Renal cortex interstitium (tissue), 11 donors: ENCODE measurements around the gene TNFRSF6B. TPM values are rescaled to one million over a fixed set of nuclear protein-coding genes. Genes with fewer than 3 reads are reported as not detected.

Source experiments
- DNase-seq, 11 donors: peaks; one replicate each; pipeline ENCODE4 v3.0.0-alpha.2; 2013; ENCODE audit warnings: low read depth in 9 of 11, low spot score in 4 of 11; ENCODE audit errors: extremely low read depth in 1 of 11
- polyA plus RNA-seq, 3 donors: library from polyadenylated mRNA; unstranded; fragments of 120-200 nt; gene quantifications; one replicate each; pipeline ENCODE4 v1.2.1, GENCODE V29; 2013; ENCODE audit not compliant: insufficient read length in 3 of 3

TNFRSF6B gene
- polyA plus RNA-seq, 3 donors: 0.79 to 2.2 (median 2.0) TPM

DNA sequence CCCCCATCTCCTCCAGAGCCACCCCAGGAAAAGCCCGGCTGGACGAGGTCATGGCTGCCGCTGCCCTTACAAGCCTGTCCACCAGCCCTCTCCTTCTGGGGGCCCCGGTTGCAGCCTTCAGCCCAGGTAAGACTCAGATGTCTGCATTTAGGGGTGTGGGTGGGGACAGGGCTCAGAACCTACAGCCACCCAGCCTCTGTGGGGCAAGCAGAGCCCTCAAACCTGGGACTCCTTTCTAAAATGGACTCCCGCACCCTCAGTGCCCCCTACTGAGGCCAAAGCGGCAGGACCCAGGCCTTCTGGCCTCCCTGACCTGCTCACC lies 44.9 kb downstream of the TNFRSF6B start:
- DNase-seq: no peak

DNA sequence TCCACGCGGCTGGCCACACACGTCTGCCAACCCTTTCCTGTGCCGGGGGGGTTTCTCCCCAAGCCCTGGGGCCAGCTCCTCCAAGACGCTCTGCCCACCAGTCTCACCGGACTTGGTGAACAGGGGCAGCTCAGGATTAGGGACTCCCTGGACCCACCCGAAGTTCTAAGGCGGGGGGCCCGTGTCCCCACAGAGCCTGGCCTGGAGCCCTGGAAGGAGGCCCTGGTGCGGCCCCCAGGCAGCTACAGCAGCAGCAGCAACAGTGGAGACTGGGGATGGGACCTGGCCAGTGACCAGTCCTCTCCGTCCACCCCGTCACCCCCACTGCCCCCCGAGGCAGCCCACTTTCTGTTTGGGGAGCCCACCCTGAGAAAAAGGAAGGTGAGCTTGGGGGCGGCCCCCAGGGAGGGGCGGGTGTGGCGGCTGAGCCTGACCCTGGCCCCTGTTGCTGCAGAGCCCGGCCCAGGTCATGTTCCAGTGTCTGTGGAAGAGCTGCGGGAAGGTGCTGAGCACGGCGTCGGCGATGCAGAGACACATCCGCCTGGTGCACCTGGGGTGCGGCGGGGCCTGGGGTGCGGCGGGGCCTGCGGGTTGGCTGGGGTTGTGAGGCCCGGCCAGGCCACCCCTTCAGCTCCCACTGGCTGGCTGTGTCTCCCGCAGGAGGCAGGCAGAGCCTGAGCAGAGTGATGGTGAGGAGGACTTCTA lies 45.4 kb downstream of the TNFRSF6B start:
- DNase-seq: no peak

DNA sequence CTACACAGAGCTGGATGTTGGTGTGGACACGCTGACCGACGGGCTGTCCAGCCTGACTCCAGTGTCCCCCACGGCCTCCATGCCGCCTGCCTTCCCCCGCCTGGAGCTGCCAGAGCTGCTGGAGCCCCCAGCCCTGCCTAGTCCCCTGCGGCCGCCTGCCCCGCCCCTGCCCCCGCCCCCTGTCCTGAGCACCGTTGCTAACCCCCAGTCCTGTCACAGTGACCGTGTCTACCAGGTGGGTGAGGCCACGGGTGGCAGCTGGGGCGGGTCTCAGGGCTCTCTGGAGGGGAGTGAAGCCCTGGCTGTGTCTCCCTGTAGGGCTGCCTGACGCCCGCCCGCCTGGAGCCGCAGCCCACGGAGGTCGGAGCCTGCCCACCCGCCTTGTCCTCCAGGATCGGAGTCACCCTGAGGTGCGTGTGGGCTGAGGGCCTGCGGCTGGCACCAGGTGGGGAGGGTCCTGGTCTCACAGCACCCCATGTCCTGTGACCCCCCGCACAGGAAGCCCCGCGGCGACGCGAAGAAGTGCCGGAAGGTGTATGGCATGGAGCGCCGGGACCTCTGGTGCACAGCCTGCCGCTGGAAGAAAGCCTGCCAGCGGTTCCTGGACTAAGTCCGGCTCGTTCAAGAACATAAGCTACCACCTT lies 46.1 kb downstream of the TNFRSF6B start:
- no peak for DNase-seq

DNA sequence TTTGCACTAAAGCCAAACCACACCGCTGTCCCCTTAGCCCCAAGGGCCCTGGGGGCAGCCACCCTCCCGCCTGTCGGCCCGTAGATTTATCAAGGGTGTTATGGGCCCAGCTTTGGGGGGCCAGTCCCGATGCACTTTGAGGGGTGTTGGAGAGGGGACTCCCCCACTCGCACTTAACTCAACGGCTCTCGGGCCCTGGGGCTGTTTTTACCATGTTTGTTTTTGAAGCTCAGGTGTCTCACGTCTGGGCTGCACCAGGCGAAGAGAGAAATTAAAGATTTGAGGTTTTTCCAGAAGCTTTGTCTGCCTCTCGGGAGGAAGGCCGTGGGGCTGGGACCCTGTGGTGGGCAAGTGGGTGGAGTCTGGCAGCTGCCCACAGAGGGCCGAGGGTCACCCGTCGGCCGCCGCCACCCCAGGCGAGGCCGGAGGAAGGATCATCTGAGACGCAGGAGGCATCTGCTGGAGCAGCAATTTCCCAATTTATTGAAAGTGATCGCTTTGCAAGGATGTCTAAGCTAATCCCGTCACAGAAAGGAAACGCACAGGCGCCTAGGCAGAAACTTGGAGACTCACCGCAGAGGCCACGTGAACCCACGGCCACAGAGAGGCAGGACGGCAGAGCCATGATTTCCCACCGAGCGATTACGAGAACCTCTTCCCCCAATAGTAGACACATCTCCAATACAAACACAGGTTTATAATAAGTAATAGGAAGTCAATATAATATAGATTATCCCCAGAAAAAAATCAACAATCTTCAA lies 46.9 kb downstream of the TNFRSF6B start:
- no peak for DNase-seq

DNA sequence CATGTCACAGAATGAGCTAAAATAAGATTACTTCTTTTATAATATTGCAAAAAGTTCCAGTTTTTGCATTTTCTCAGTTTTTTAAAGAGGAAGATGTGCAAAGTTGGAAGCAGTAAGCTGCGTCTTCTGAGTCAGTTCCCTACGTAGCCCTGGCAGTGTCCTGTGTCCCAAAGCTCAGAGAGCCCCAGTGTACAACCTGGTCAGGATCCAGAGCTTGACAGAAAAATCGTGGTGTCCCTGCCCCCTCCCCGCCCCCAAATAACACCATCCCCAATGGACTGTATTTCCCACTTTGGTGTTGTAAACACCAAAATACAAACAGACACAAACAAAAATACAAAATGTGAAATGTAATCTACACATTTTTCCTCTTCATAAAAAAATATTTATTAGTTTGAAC lies 47.7 kb downstream of the TNFRSF6B start:
- no peak for DNase-seq

DNA sequence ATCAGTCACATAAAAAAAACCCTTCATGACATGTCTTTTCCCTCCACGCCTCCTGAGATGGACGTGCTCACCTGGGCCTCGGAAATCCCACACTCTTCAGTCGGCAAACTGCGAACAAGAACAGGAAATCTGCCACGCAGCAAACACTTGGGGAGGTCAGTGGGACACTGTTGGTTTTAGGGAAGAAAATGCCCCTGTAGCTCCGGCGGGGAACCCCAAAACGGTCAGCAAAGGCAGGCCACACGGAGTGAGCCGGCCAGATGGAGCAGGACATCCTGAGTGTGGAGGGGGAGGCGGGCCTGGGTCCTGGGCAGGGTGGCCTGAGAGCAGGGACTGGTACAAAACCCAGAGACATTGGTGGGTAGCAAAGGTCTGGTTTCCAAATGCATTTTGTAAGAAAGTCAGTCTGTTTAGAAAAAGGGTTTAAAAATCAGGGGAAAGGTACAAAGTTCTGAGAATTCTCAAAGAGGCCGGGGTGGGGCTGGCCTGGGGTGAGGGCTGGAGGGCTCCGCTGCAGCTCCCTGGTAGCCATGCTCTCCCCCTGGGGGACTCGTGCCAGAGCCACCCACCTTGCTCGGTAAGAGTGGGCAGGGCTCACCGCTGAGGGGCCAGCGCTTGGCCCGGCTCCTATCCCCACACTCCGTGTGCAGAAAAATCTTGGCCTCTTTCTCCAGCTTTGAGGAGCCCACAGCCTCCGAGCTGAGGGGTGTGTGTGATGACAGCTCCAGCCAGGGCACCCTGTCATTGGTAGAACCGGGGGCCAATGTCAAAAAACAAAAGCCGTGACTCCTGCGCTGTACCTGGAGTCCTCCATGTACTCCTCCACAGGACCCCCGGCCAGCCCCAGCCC lies 48.3 kb downstream of the TNFRSF6B start:
- no peak for DNase-seq

DNA sequence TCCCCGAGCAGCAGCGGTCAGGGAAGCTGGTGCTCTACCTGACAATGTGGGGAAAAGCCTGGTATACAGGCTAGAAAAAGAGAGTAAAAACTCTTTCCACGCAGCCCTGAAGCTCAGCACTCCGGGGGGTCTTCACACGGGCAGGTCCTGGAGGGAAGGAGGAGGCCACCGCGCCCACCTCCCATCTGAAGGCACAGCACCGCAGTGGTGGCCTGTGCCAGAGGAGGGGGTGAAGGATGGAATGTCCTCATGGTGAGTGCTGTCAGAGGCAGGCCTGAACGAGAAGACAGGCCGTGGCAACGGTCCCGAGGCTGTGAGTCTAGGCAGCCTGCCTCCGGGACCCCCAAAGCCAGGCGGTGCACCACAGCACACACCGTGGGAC lies 49.0 kb downstream of the TNFRSF6B start:
- DNase-seq: no peak

DNA sequence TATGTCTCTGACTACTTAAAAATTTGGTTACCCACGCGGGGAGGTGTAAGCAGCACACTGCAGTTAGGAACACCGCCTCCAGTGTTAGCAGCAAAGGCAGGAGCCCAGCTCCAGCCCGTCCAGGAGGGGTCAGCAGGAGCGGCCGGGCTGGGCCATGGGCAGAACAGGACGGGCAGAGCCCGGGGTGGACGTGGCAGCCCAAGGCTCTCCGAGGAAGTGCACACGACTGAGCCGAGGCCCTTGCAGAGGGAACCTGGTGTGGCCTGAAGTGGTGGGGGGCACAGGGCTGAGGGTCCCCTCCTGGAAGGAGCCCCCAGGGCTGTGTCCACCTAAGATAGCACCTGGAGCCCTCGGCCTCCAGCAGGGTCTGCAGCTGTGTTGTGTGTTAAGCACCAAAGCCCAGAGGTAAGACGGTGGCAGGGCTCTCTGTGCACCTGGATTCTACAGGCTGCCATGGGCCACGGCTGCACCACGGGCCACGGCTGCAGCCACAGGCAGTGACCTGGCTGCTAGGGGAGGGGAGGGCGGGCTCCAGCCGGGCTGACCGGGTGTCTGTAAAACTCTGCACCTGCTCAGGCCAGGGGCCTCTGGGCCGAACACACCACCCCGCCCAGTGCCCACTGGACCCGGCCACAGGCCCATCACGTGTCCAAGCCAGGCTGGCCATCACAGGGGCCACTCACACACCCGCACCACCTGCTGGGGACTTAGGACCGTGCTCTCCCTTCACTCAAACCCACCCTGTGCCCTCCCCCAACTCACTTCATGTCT lies 49.7 kb downstream of the TNFRSF6B start:
- DNase-seq: no peak

DNA sequence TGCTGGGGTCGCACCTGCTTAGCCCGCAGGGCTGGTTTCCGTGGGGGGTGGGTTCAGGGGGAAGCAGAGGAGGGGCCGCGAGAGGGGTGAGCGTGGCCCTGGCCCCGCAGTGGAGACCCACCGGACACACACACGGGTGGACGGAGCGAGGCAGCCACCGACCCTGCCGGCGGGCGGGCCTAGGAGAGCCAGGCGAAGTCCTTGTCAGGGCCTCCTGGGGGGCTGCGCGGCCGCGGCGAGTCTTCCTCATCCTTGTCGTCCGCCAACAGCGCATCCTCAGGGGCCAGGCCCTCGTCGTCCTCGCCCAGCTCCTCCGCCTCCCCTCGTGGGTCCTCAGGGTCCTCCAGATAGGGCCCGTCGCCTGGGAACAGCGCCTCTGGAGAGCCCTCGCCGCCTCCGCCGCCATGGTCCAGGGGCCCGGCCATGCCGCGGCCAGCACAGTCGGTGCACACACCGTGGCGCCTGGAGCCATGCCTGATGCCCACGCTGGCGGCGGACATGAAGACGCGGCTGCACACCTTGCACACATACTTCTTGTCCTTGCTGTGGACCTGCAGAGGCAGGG lies 50.4 kb downstream of the TNFRSF6B start:
- DNase-seq: no peak

DNA sequence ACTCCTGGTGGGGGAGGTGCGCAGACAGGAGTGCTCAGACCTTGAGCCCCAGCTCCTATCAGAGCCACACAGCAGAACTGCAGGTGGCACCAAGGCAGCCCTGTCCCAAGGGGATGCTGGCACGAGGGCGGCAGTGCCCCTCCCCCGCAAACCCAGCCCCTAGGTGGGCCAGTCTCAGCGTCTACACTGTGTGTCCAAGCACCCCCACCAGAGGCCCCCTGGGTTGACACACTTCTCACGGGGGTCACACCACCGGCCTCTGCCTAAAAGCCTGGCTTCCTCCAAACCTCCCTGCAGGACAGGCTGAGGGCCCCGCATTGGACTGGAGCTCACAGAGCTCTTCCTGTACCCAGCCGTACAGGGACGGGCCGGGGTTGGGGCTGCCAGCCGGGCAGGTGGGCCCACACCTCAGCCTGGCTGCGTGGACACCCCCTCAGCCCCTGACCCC lies 51.2 kb downstream of the TNFRSF6B start:
- DNase-seq: no peak

Other genes starting within 250 kb of the TNFRSF6B start
- 10 to 100 TPM in 1 of 3 donors, 1 to 10 TPM in 2; 7.2 to 10.9 (median 8.5) TPM for gene KCNQ2, start 224.0 kb upstream of the TNFRSF6B start, polyA plus RNA-seq
- gene EEF1A2, start 197.6 kb upstream of the TNFRSF6B start, polyA plus RNA-seq: 1 to 10 TPM; 1.1 to 2.3 (median 1.9) TPM
- 100 to 1,000 TPM; 145 to 341 (median 332) TPM for gene PPDPF, start 175.9 kb upstream of the TNFRSF6B start, polyA plus RNA-seq
- under 1 TPM; 0.50 to 0.82 (median 0.56) TPM for gene PTK6, start 159.3 kb upstream of the TNFRSF6B start, polyA plus RNA-seq
- under 1 TPM; 0.14 to 0.17 (median 0.16) TPM for gene SRMS, start 148.9 kb upstream of the TNFRSF6B start, polyA plus RNA-seq
- gene FNDC11, start 142.5 kb upstream of the TNFRSF6B start, polyA plus RNA-seq: 1 to 10 TPM in 2 of 3 donors, under 1 TPM in 1; 0.95 to 1.6 (median 1.0) TPM
- gene HELZ2, start 122.4 kb upstream of the TNFRSF6B start, polyA plus RNA-seq: 10 to 100 TPM in 2 of 3 donors, 1 to 10 TPM in 1; 8.0 to 15.6 (median 15.5) TPM
- 10 to 100 TPM in 2 of 3 donors, 1 to 10 TPM in 1; 9.5 to 13.2 (median 12.2) TPM for gene GMEB2, start 69.6 kb upstream of the TNFRSF6B start, polyA plus RNA-seq
- gene STMN3, start 43.2 kb upstream of the TNFRSF6B start, polyA plus RNA-seq: 10 to 100 TPM; 20.7 to 36.7 (median 32.5) TPM
- gene RTEL1, start 38.3 kb upstream of the TNFRSF6B start, polyA plus RNA-seq: 10 to 100 TPM; 13.8 to 22.2 (median 18.2) TPM
- 10 to 100 TPM; 28.3 to 37.0 (median 36.2) TPM for gene ARFRP1, start 11.3 kb downstream of the TNFRSF6B start, polyA plus RNA-seq
- gene ZGPAT, start 11.4 kb downstream of the TNFRSF6B start, polyA plus RNA-seq: 10 to 100 TPM; 11.7 to 25.3 (median 20.8) TPM
- 10 to 100 TPM in 2 of 3 donors, 1 to 10 TPM in 1; 3.1 to 14.2 (median 10.7) TPM for gene LIME1, start 40.0 kb downstream of the TNFRSF6B start, polyA plus RNA-seq
- gene SLC2A4RG, start 43.1 kb downstream of the TNFRSF6B start, polyA plus RNA-seq: 100 to 1,000 TPM in 2 of 3 donors, 10 to 100 TPM in 1; 65.7 to 124 (median 123) TPM
- gene ZBTB46, start 134.6 kb downstream of the TNFRSF6B start, polyA plus RNA-seq: 10 to 100 TPM; 15.5 to 20.0 (median 19.2) TPM
- gene ABHD16B, start 164.8 kb downstream of the TNFRSF6B start, polyA plus RNA-seq: not detected
- gene TPD52L2, start 168.6 kb downstream of the TNFRSF6B start, polyA plus RNA-seq: 100 to 1,000 TPM in 1 of 3 donors, 10 to 100 TPM in 2; 79.9 to 102 (median 90.5) TPM
- gene DNAJC5, start 198.5 kb downstream of the TNFRSF6B start, polyA plus RNA-seq: 10 to 100 TPM; 26.2 to 33.0 (median 31.4) TPM